ENCODE results near the gene RHOC. TPM values are rescaled to one million over a fixed set of nuclear protein-coding genes. Genes with fewer than 3 reads are reported as not detected.

Gene RHOC
- polyA plus RNA-seq, 1 of the 3 experiments (the other 2 are of a cell fraction), result 1,028 TPM

- Histone ChIP-seq H3K4me1 (ENCODE audit: control insufficient read depth in 1 of 2, insufficient read depth in 2 of 2, low read depth in 1 of 2, low read length in 1 of 2) (peaks cover 36 to 54% of the 10 kb centered on the region in 2 experiments; a peak in 3 of 4 replicates), H2AFZ (ENCODE audit: low read depth) (no peak overlapping the region), H3K9me2 (no peaks in the 10 kb centered on the region), H3F3A (replicated peaks; ENCODE audit: insufficient read depth) (peaks cover 44% of the 10 kb centered on the region), H3K27me3 (ENCODE audit: insufficient read depth) (no peaks in the 10 kb centered on the region), H3K36me3 (replicated peaks in 1 of 2; ENCODE audit: control insufficient read depth in 1 of 2, insufficient read depth in 2 of 2, low read length in 1 of 2) (peaks cover 28 to 56% of the 10 kb centered on the region in 2 experiments), H3K4me2 (peak overlapping the region; percentile 46), H3K79me2 (ENCODE audit: insufficient read depth) (peaks cover 29% of the 10 kb centered on the region), H3K27ac (ENCODE audit: low read depth in 2 of 2, low read length in 1 of 2) (peak overlapping the region; percentile 70 to 90), H3K9ac (peak overlapping the region; percentile 57; the same call in 1 of the 2 replicates), H3K9me3 (no peaks in the 10 kb centered on the region), H3K4me3 (ENCODE audit: low read depth in 2 of 2, low read length in 1 of 2) (0 out of 4 replicates have a peak overlapping the region, but pooled peaks of 1 of the 2 experiments have one; percentile 18), H4K20me1 (ENCODE audit: insufficient read depth) (peaks cover 11% of the 10 kb centered on the region)
- WGBS (ENCODE audit: low lambda C conversion rate), result 37% methylated on average over 7 of the region's 7 CpGs
- peak; percentile 87 for DNase-seq
- ChIA-PET CTCF (interaction anchor here (0.9 to 4.4 kb wide), 7 partner anchors 7 to 310 kb away, joined by 3 to 21 read pairs (median 5); partner anchors contain the start of genes PPM1J and ST7L), POLR2A (interaction anchor here (1.1 kb wide), 1 partner anchor 26 kb away, joined by 3 read pairs; the partner anchor contains the start of gene MOV10)
- TF ChIP-seq REST (IDR thresholded peaks at IDR 0.05; ENCODE audit: low read depth, low read length) (no peak), POLR2AphosphoS5 (IDR thresholded peaks at IDR 0.05; ENCODE audit: low read depth, low read length) (peak; percentile 45), GABPA (IDR thresholded peaks at IDR 0.05; ENCODE audit: low read depth) (peak; percentile 8; the same call in 1 of the 2 replicates), FOSL2 (IDR thresholded peaks at IDR 0.05; ENCODE audit: borderline replicate concordance, low read depth) (peak; percentile 54; the same call in 1 of the 2 replicates), NFIC (IDR thresholded peaks at IDR 0.05; ENCODE audit: borderline replicate concordance) (peak; percentile 98), SMC3 (IDR thresholded peaks at IDR 0.05; ENCODE audit: low read depth, low read length) (no peak), MEF2A (IDR thresholded peaks at IDR 0.05; ENCODE audit: borderline replicate concordance, low read depth) (peak; percentile 82; the same call in 1 of the 2 replicates), ZBTB33 (IDR thresholded peaks at IDR 0.05; ENCODE audit: borderline replicate concordance, low read depth) (peak; percentile 53; the same call in 1 of the 2 replicates), PBX3 (IDR thresholded peaks at IDR 0.05) (peak; percentile 32), TCF12 (IDR thresholded peaks at IDR 0.05) (peak; percentile 39; the same call in 1 of the 2 replicates), CTCF (IDR thresholded peaks at IDR 0.05) (peak; percentile 16; the same call in 1 of the 2 replicates), EP300 (IDR thresholded peaks at IDR 0.05; ENCODE audit: borderline replicate concordance in 1 of 2, low read depth in 1 of 2, low read length in 1 of 2) (peak in 1 of 2 experiments; percentile 42; a peak in 1 of 4 replicates), RCOR1 (IDR thresholded peaks at IDR 0.05; ENCODE audit: low read length) (no peak), CHD2 (IDR thresholded peaks at IDR 0.05; ENCODE audit: low read length, partially characterized antibody) (peak; percentile 24), GATA2 (CRISPR knock-in tag; IDR thresholded peaks at IDR 0.05) (no peak), FOXJ3 (CRISPR knock-in tag; IDR thresholded peaks at IDR 0.05) (no peak), RFX5 (IDR thresholded peaks at IDR 0.05; ENCODE audit: low read length) (no peak), ELF1 (IDR thresholded peaks at IDR 0.05) (peak; percentile 27; the same call in 1 of the 2 replicates), NRF1 (IDR thresholded peaks at IDR 0.05; ENCODE audit: low read depth, low read length) (no peak), TEAD4 (IDR thresholded peaks at IDR 0.05; ENCODE audit: borderline replicate concordance, insufficient read depth) (peak; percentile 44; the same call in 1 of the 2 replicates)
- TF ChIP-seq, protein P1, sequence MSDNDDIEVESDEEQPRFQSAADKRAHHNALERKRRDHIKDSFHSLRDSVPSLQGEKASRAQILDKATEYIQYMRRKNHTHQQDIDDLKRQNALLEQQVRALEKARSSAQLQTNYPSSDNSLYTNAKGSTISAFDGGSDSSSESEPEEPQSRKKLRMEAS (IDR thresholded peaks at IDR 0.05; ENCODE audit: low read depth), result 0 out of 2 replicates have a peak, but pooled peaks have one; percentile 30
These were observed 6.4 kb downstream of the RHOC start for GRCh38 chr1:112700290-112701226.

All from SK-N-SH (cell line).